K562 (cell line): ENCODE results near the gene ARHGAP30. TPM values are rescaled to one million over a fixed set of nuclear protein-coding genes. Genes with fewer than 3 reads are reported as not detected.

ENCODE experiments used
- ATAC-seq: fragments of 200-7000 bp; cut with Tn5 transposase; 3 replicates; pipeline ENCODE4 v1.9.1; 2020; ENCODE audit warnings: moderate library complexity
- BruUV-seq: library from RNA; stranded (reverse); fragments of 400-500 nt; replicated peaks from 2 replicates; lab custom pipeline; 2021; lab: Mats Ljungman, UMichigan
- CTCF ChIA-PET: fragments of 300-600 bp; formaldehyde crosslinking; extraction: SDS; loops from one replicate; lab custom pipeline; 2021; ENCODE audit warnings: low intra/inter-chr PET ratio; lab: Yijun Ruan, JAX
- POLR2A ChIA-PET: fragments of 300-600, 350-650 bp; sonication (Branson Sonifier 250); formaldehyde crosslinking; extraction: SDS; loops from one replicate; lab custom pipeline; 2021; ENCODE audit warnings: antibody characterized with exemption, inconsistent platforms; lab: Yijun Ruan, JAX
- DNase-seq, 4 experiments: peaks; one replicate each; pipeline versions ENCODE4 v3.0.0 to v3.0.0-alpha.2; 2011 to 2018; ENCODE audit warnings: low spot score in 3 of 4, mixed read lengths in 3 of 4; ENCODE audit errors: extremely low read depth in 1 of 4
- FAIRE-seq: peaks from 2 replicates; lab custom pipeline; 2011; peaks lifted over from hg19 to GRCh38; lab: Jason Lieb, UNC
- H2AFZ ChIP-seq: 2 replicates; pipeline ENCODE4 v1.6.0; 2011; ENCODE audit warnings: low read depth, low read length, control low read depth, inconsistent platforms
- H3K27ac ChIP-seq: fragments of 200-600 bp; 3 replicates; pipeline ENCODE4 v1.8.0; 2011; ENCODE audit warnings: low read depth, mild to moderate bottlenecking, control low read depth, inconsistent platforms, low read length, moderate library complexity, mixed read lengths; ENCODE audit errors: extremely low read depth
- H3K27me3 ChIP-seq, 2 experiments: fragments of 300-600 bp in 1 of 2; 2 replicates in 1 of 2; 3 replicates in 1 of 2; pipeline versions ENCODE4 v1.6.0 to v1.8.0; 2011; ENCODE audit warnings: inconsistent platforms in 2 of 2, low read length in 2 of 2, mild to moderate bottlenecking in 1 of 2, mixed read lengths in 1 of 2, moderate library complexity in 1 of 2; ENCODE audit not compliant: control insufficient read depth in 2 of 2, insufficient read depth in 2 of 2
- H3K36me3 ChIP-seq: fragments of 300-600 bp; 3 replicates; pipeline ENCODE4 v1.8.0; 2011; ENCODE audit warnings: mild to moderate bottlenecking, low read length, inconsistent platforms; ENCODE audit not compliant: control insufficient read depth, insufficient read depth
- H3K4me1 ChIP-seq, 2 experiments: fragments of 200-600 bp in 1 of 2; replicated peaks in 1 of 2; 2 replicates in 1 of 2; 3 replicates in 1 of 2; pipeline versions ENCODE4 v1.5.1 to v1.8.0; 2011; ENCODE audit warnings: inconsistent platforms in 2 of 2, low read length in 2 of 2, mild to moderate bottlenecking in 1 of 2, mixed read lengths in 1 of 2, moderate library complexity in 1 of 2; ENCODE audit not compliant: control insufficient read depth in 2 of 2, insufficient read depth in 2 of 2
- H3K4me2 ChIP-seq: 2 replicates; pipeline ENCODE4 v1.6.1; 2011; ENCODE audit warnings: low read length, control low read depth, inconsistent platforms, mixed read lengths; ENCODE audit not compliant: insufficient read depth
- H3K4me3 ChIP-seq: fragments of 200-600 bp; sonication (generic), shearing (Covaris generic); 2 replicates; pipeline ENCODE4 v1.5.1; 2016; ENCODE audit warnings: control low read depth, inconsistent platforms
- H3K79me2 ChIP-seq: fragments of 200-600 bp; 3 replicates; pipeline ENCODE4 v1.8.0; 2011; ENCODE audit warnings: low read length, inconsistent platforms; ENCODE audit not compliant: control insufficient read depth, insufficient read depth
- H3K9ac ChIP-seq, 2 experiments: 2 replicates each; pipeline versions ENCODE4 v1.6.0 to v1.6.1; 2011; ENCODE audit warnings: low read depth in 2 of 2, low read length in 2 of 2, control low read depth in 1 of 2, inconsistent platforms in 1 of 2, mild to moderate bottlenecking in 1 of 2, mixed read lengths in 1 of 2; ENCODE audit not compliant: insufficient read depth in 1 of 2
- H3K9me1 ChIP-seq: one replicate; pipeline ENCODE4 v1.6.0; 2011; ENCODE audit warnings: inconsistent platforms, mild to moderate bottlenecking, low read length, moderate library complexity; ENCODE audit not compliant: control insufficient read depth, insufficient read depth
- H3K9me3 ChIP-seq: replicated peaks from 2 replicates; pipeline ENCODE4 v1.5.1; 2011; ENCODE audit warnings: low read depth, low read length, inconsistent platforms; ENCODE audit not compliant: control insufficient read depth, insufficient read depth
- H4K20me1 ChIP-seq: replicated peaks from 2 replicates; pipeline ENCODE4 v1.6.1; 2011; ENCODE audit warnings: low read length, inconsistent platforms, mixed read lengths; ENCODE audit not compliant: control insufficient read depth, insufficient read depth
- EGR1 ChIP-seq: fragments of 450-650 bp; conservative IDR thresholded peaks from 2 replicates; pipeline ENCODE4 v1.6.1; 2017; ENCODE audit warnings: mild to moderate bottlenecking
- GTF2F1 ChIP-seq: IDR thresholded peaks from 2 replicates; pipeline ENCODE4 v1.6.1; 2011; ENCODE audit warnings: low read depth, low read length, improper control_type of control experiment
- HCFC1 ChIP-seq: IDR thresholded peaks from 2 replicates; pipeline ENCODE4 v1.6.1; 2012; ENCODE audit warnings: low read depth, low read length, improper control_type of control experiment
- MCM5 ChIP-seq: fragments of 450-650 bp; IDR thresholded peaks from 2 replicates; pipeline ENCODE4 v1.6.1; 2016; ENCODE audit warnings: low read depth
- MTA2 ChIP-seq: fragments of 450-650 bp; IDR thresholded peaks from 2 replicates; pipeline ENCODE4 v1.6.1; 2016; ENCODE audit warnings: low read depth
- NRF1 ChIP-seq, 2 experiments: fragments of 450-650 bp; IDR thresholded peaks in 1 of 2; conservative IDR thresholded peaks in 1 of 2; 2 replicates each; pipeline ENCODE4 v1.6.1; 2014; ENCODE audit warnings: mild to moderate bottlenecking in 2 of 2
- TFAM ChIP-seq: fragments of 250-450 bp; sonication (Bioruptor Pico); conservative IDR thresholded peaks from 2 replicates; pipeline ENCODE4 v1.5.0; 2021; ENCODE audit warnings: mild to moderate bottlenecking, moderate library complexity
- ZKSCAN3 ChIP-seq: fragments of 250-450 bp; sonication (Bioruptor Pico); IDR thresholded peaks from 2 replicates; pipeline ENCODE4 v1.4.0; 2020
- WGBS: fragments of 100-300 bp; shearing (Covaris generic); methylation state at CpG from one replicate; pipeline ENCODE4 v1.1.6; 2016; ENCODE audit warnings: low coverage, mixed read lengths; ENCODE audit not compliant: insufficient coverage; ENCODE audit errors: missing lambda C conversion rate; 5-methylcytosine and 5-hydroxymethylcytosine counted together
- in situ Hi-C: fragments of 300-500 bp; cut with MboI; formaldehyde crosslinking; loops from 4 replicates; pipeline ENCODE4 v1.15.0; 2018; ENCODE audit warnings: inconsistent platforms, mixed read lengths
- intact Hi-C: fragments of 100-400 bp; cut with micrococcal nuclease; formaldehyde crosslinking; loops from 2 replicates; pipeline ENCODE4 v1.14.2; 2022
- polyA plus RNA-seq, 8 experiments: library from polyadenylated mRNA; depleted of rRNA in 4 of 8; stranded (reverse) in 5 of 8; unstranded in 3 of 8; fragments of >200 nt; fragmentation: Nextera tagmentation in 2 of 8; fragmentation: Illumina TruSeq in 1 of 8; extraction: Ambion mirVana in 2 of 8; extraction: Trizol in 1 of 8; gene quantifications; 2 replicates each; pipeline versions ENCODE4 v1.2.1 to v1.2.3, GENCODE V29; 2011 to 2014; ENCODE audit warnings: inconsistent platforms in 1 of 8, missing spikeins in 1 of 8
- total RNA-seq, 7 experiments: library from RNA; depleted of rRNA in 6 of 7; stranded (reverse); fragments of >200 nt in 6 of 7; fragmentation: Illumina TruSeq in 2 of 7; extraction: Trizol in 2 of 7; gene quantifications; 2 replicates each; pipeline versions ENCODE4 v1.2.1 to v1.2.3, GENCODE V29; 2011 to 2021; ENCODE audit warnings: low replicate concordance in 1 of 7
- TF ChIP-seq, protein P1 (sequence below): fragments of 450-650 bp; IDR thresholded peaks from 2 replicates; pipeline ENCODE4 v1.6.1; 2016; ENCODE audit warnings: mild to moderate bottlenecking, moderate library complexity

Gene ARHGAP30
- total and polyA plus RNA-seq, 9 of the 15 experiments (the other 6 are each of a cell fraction or from before 2014, with no cell fraction given), result 0.01 to 0.73 (median 0.12) TPM

DNA sequence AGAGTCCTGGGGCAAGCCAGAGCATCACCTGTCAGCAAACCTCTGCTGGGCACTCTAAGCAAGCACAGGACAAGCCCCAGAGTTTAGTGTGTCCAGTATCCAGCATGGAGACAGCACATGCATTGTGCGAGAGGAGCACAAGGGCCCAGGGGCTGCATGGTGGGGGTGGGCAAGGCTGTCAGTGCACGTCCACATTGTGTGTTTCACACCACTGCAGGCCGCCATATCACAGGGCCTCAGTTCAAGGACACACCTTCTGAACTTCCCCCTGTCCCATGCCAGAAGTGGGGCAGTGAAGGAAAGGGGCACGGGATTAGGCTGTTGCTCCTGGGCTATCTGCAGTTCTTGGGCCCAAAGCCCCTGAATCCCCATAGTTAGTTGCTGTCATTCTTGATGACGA, 30.1 kb downstream of the ARHGAP30 start:
- Histone ChIP-seq H3K27me3 (no peaks in the 10 kb centered on the region), H3K9me3 (no peaks in the 10 kb centered on the region), H3K9ac (no peak overlapping the region), H4K20me1 (no peaks in the 10 kb centered on the region), H3K36me3 (peaks cover 48% of the 10 kb centered on the region), H3K9me1 (no peaks in the 10 kb centered on the region), H3K27ac (no peak overlapping the region), H3K4me2 (no peak overlapping the region), H2AFZ (no peak overlapping the region), H3K79me2 (peaks cover 8% of the 10 kb centered on the region), H3K4me3 (no peak overlapping the region), H3K4me1 (peaks cover 4% of the 10 kb centered on the region in 2 experiments; a peak in 3 of 5 replicates)
- BruUV-seq, result no TSS peak
- ATAC-seq (no peak), FAIRE-seq (no peak), DNase-seq (no peak)
- intact Hi-C loops (no loop called here), in situ Hi-C loops (no loop called here)
- CTCF ChIA-PET, result no interaction called here
- WGBS, result 78% methylated on average over 5 of the region's 5 CpGs
- POLR2A ChIA-PET, result interaction anchor here (1.4 kb wide), 1 partner anchor 7 kb away, joined by 4 read pairs; no protein-coding TSS in a partner anchor
- TF ChIP-seq EGR1 (no peak), TFAM (CRISPR knock-in tag) (no peak), MTA2 (no peak), MCM5 (no peak), GTF2F1 (no peak), HCFC1 (no peak), NRF1 (conservative IDR thresholded peaks at IDR 0.05 in 1 of 2, IDR thresholded peaks at IDR 0.05 in 1 of 2) (no peak), ZKSCAN3 (CRISPR knock-in tag) (no peak)
- TF ChIP-seq, protein P1, sequence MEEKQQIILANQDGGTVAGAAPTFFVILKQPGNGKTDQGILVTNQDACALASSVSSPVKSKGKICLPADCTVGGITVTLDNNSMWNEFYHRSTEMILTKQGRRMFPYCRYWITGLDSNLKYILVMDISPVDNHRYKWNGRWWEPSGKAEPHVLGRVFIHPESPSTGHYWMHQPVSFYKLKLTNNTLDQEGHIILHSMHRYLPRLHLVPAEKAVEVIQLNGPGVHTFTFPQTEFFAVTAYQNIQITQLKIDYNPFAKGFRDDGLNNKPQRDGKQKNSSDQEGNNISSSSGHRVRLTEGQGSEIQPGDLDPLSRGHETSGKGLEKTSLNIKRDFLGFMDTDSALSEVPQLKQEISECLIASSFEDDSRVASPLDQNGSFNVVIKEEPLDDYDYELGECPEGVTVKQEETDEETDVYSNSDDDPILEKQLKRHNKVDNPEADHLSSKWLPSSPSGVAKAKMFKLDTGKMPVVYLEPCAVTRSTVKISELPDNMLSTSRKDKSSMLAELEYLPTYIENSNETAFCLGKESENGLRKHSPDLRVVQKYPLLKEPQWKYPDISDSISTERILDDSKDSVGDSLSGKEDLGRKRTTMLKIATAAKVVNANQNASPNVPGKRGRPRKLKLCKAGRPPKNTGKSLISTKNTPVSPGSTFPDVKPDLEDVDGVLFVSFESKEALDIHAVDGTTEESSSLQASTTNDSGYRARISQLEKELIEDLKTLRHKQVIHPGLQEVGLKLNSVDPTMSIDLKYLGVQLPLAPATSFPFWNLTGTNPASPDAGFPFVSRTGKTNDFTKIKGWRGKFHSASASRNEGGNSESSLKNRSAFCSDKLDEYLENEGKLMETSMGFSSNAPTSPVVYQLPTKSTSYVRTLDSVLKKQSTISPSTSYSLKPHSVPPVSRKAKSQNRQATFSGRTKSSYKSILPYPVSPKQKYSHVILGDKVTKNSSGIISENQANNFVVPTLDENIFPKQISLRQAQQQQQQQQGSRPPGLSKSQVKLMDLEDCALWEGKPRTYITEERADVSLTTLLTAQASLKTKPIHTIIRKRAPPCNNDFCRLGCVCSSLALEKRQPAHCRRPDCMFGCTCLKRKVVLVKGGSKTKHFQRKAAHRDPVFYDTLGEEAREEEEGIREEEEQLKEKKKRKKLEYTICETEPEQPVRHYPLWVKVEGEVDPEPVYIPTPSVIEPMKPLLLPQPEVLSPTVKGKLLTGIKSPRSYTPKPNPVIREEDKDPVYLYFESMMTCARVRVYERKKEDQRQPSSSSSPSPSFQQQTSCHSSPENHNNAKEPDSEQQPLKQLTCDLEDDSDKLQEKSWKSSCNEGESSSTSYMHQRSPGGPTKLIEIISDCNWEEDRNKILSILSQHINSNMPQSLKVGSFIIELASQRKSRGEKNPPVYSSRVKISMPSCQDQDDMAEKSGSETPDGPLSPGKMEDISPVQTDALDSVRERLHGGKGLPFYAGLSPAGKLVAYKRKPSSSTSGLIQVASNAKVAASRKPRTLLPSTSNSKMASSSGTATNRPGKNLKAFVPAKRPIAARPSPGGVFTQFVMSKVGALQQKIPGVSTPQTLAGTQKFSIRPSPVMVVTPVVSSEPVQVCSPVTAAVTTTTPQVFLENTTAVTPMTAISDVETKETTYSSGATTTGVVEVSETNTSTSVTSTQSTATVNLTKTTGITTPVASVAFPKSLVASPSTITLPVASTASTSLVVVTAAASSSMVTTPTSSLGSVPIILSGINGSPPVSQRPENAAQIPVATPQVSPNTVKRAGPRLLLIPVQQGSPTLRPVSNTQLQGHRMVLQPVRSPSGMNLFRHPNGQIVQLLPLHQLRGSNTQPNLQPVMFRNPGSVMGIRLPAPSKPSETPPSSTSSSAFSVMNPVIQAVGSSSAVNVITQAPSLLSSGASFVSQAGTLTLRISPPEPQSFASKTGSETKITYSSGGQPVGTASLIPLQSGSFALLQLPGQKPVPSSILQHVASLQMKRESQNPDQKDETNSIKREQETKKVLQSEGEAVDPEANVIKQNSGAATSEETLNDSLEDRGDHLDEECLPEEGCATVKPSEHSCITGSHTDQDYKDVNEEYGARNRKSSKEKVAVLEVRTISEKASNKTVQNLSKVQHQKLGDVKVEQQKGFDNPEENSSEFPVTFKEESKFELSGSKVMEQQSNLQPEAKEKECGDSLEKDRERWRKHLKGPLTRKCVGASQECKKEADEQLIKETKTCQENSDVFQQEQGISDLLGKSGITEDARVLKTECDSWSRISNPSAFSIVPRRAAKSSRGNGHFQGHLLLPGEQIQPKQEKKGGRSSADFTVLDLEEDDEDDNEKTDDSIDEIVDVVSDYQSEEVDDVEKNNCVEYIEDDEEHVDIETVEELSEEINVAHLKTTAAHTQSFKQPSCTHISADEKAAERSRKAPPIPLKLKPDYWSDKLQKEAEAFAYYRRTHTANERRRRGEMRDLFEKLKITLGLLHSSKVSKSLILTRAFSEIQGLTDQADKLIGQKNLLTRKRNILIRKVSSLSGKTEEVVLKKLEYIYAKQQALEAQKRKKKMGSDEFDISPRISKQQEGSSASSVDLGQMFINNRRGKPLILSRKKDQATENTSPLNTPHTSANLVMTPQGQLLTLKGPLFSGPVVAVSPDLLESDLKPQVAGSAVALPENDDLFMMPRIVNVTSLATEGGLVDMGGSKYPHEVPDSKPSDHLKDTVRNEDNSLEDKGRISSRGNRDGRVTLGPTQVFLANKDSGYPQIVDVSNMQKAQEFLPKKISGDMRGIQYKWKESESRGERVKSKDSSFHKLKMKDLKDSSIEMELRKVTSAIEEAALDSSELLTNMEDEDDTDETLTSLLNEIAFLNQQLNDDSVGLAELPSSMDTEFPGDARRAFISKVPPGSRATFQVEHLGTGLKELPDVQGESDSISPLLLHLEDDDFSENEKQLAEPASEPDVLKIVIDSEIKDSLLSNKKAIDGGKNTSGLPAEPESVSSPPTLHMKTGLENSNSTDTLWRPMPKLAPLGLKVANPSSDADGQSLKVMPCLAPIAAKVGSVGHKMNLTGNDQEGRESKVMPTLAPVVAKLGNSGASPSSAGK, result no peak
